NCI-H2196 (cell line): ENCODE results near the gene NME5.
"Not testable (repeated sequence)": the region's sequence is repeated elsewhere in the genome, so short reads cannot be mapped to it uniquely, and the experiment has no call there.

Source experiments
- DNase-seq: peaks from one replicate; lab custom pipeline; 2025; ENCODE audit not compliant: unreplicated experiment; lab: John Stamatoyannopoulos, UW

NME5 gene, protein sequence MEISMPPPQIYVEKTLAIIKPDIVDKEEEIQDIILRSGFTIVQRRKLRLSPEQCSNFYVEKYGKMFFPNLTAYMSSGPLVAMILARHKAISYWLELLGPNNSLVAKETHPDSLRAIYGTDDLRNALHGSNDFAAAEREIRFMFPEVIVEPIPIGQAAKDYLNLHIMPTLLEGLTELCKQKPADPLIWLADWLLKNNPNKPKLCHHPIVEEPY

DNA sequence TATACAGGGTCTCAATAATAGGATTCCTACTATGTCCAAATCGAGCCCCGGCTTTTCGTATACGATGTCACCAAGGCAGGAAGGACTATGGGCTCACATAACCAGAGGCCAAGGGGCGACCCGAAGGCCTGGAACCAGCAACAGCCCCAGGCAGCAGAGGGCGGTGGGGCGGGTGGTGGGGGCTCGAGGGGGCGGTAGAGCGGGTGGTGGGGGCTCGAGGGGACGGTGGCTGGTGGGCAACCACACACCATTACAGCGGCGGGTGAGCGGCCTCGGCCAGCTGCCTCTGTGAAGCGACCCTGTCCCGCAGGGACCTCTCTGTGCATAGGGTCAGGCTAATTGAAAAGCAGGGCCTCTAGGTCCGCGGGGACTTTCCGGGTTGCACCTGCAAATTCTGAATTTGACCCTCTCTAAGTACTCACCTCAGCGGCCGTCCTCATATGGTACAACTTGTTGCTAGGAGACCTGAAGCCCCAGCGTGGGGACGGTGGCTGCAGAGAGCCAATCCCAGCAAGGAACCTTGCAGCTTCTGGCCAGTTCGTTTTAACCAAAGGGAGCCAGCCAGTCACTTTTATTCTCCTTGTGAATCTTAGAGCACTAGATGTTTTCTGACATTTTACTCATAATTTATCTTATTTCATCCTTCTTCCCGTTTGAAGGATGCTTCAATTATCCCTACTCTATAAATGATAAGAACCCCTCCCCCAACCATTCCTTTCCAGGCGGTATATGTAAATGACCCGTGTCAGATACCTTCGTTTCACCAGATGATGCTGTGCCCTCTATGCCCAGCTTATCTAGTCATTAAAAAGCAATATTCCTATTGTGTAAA lies at the start of gene NME5:
TSS of gene NME5 (minus strand) at position 480 of the 832 bp plus-strand sequence. CDS start 648 bp downstream, outside the sequence.
- peak; percentile 77 for DNase-seq

DNA sequence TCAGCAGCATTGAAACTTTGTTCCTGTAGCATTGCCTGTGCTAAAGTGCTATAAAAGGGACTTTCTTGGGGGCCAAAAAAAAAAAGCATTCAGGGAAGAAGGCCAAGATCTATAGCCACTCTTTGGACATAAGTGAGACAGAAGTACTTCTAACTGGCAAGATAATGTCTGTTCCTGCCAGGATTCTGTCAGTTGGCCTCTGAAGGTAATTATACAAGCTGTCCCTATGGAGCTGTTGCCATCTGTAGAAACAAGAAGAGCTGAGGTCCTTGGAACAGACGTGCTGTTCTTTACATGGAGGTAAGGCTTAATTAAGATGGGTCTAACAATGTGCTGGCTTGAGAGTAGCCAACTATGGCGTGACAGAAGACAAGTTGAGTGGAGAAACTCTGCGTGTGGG lies 49.4 kb upstream of the NME5 start:
- no peak for DNase-seq

DNA sequence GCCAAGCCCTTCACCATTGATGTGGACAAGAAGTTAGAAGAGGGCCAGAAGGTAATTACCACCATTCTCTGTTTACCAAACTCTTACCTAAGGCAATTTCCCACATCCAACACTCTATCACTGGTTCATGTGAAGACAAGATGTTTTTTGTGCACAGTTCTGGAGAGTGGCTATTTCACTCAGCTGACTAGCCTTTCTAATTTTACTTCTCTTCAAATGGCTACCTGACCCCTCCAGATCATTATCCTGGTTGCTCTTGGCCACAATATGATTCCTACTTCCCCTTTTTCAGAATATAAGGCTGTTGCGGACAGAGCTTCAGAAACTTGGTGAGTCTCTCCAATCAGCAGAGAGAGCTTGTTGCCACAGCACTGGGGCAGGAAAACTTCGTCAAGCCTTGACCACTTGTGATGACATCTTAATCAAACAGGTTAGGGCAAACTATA lies 46.8 kb upstream of the NME5 start:
- no peak for DNase-seq

DNA sequence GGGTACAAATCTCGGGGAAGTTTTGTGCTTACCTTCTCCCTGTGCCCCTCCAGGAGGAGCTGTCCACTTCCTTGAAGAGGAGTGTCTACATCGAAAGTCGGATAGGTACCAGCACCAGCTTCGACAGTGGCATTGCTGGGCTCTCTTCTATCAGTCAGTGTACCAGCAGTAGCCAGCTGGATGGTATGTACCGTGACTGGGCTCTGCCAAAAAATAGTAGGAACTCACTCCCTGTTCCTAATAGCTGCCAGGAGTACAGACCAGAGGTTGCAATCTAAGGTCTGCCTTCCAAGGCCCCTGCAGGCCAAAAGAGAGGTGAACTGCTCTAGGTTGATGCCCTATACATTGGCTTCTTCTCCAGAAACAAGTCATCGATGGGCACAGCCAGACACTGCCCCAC lies 43.6 kb upstream of the NME5 start:
- DNase-seq: no peak

- DNase-seq: no peak
Observed at GRCh38 chr5:138180841-138181240, 41.6 kb upstream of the NME5 start.

DNA sequence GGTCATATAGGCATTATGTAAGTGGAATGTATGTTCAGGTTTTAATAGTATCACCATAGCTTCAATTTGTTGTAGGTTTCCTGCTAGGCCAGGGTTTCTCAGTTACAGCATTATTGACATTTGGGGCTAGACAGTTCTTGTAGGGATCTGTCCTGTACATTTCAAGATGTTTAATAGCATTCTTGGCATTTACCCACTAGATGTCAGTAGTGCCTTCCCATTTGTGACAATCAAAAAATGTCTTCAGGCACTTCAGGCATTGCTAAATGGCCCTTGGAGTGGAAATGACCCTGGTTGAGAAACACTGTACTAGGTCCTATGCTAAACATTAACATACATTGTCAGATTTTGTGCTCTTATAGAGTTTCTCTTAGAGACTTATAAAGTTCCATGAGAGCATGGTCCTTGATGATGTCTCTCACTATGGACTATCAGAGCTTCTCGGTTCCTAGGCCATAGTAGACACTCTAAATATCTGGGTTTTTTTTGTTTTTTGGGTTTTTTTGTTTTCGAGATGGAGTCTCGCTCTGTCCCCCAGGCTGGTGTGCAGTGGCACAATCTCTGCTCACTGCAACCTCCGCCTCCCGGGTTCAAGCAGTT lies 41.1 kb upstream of the NME5 start:
- peak; percentile 69 for DNase-seq

GRCh38 chr5:138179277-138179857 lies 40.1 kb upstream of the NME5 start:
- DNase-seq: no peak

DNA sequence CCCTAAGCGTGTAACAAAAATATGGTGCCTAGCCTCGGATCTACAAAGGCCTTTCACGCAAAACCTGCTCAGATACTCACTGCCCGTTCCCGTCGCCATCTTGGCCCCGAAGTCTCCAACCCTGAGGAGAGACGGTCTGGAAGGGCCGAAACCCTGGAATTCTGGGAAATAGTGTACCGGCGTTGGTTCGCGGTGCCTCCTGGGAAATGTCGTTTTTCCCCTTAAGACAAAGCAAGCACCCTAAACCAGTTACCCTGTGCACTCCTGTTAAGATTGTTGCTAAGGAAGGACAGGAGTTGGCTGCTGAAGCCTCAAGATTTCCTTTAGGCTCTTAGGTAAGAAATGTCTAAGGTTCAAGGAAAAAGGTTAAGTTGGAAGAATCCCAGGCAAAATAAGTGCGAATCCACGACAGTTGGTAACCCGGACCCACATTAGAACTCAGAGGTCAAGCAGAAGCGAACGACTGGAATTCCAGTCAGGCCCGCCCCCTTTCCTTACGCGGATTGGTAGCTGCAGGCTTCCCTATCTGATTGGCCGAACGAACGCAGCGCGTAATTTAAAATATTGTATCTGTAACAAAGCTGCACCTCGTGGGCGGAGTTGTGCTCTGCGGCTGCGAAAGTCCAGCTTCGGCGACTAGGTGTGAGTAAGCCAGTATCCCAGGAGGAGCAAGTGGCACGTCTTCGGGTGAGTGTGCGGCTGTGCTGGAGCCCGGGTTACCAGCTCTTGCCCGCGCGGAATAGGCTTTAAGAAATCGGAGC lies 39.5 kb upstream of the NME5 start, which contains the start of the genes BRD8 and KIF20A:
TSS of gene BRD8 (minus strand) at position 115 of the 761 bp plus-strand sequence. CDS start at position 99, 16 bp downstream.
TSS of gene KIF20A (plus strand) at position 597 of the 761 bp plus-strand sequence. CDS start 569 bp downstream, outside the sequence.
- DNase-seq: peak; percentile 94

- DNase-seq: peak; percentile 30
Observed at GRCh38 chr5:138177941-138178515, 38.8 kb upstream of the NME5 start.

GRCh38 chr5:138170299-138170698 lies 31.1 kb upstream of the NME5 start:
- no peak for DNase-seq

DNA sequence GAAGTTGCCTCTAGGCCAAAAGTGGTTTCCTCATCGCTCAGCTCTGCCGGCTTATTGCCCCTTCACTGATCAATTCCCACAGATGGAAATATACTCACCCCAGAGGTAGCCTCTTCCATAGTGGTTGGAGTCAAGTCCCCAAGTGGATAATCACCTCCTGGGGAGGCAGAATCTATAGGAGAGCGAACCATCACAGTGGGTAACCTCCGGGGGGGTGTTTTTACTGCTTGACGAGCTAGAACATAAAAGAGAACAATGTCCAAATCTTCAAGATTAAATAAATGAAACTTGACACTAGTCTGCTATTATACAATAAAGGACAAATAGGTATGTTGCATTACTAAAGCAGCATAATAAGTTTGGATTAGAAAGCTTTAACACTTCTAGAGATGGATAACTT lies 29.9 kb upstream of the NME5 start:
- DNase-seq: no peak

GRCh38 chr5:138163721-138164120 lies 24.5 kb upstream of the NME5 start:
- DNase-seq: no peak

- no peak for DNase-seq
Observed at GRCh38 chr5:138160706-138161105, 21.5 kb upstream of the NME5 start.

- no peak for DNase-seq
Observed at GRCh38 chr5:138159666-138160065, 20.4 kb upstream of the NME5 start.

- DNase-seq: no peak
Observed at GRCh38 chr5:138157626-138158025, 18.4 kb upstream of the NME5 start.

- DNase-seq: not testable (repeated sequence)
Observed at GRCh38 chr5:138155977-138156376, 16.7 kb upstream of the NME5 start.

- DNase-seq: no peak
Observed at GRCh38 chr5:138149530-138149929, 10.3 kb upstream of the NME5 start.

DNA sequence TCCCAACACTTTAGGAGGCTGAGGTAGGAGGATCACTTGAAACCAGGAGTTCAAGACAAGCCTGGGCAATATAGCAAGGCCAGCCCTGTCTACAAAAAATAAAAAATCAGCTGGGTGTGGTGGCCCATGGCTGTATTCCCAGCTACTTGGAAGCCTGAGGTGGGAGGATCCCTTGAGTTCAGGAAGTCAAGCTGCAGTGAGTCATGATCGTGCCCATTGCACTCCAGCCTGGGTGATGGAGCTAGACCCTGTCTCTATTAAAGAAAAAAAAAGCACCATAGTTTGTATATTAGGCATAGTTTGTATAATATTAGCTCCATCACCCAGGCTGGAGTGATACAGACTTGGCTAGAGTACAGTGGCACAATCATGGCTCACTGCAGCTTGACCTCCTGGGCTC lies 9.6 kb upstream of the NME5 start:
- DNase-seq: no peak

GRCh38 chr5:138143578-138143977 lies 4.3 kb upstream of the NME5 start:
- DNase-seq: not testable (repeated sequence)

- DNase-seq: no peak
Observed at GRCh38 chr5:138141734-138142133, 2.5 kb upstream of the NME5 start.
